Ramos (cell line): ENCODE results near the gene GIMAP7.

ENCODE experiments used
- in situ Hi-C: fragments of 300-500 bp; cut with MboI; formaldehyde crosslinking; loops from one replicate; pipeline ENCODE4 v1.14.3; 2022; ENCODE audit warnings: low sequenced_read_pairs; ENCODE audit not compliant: unreplicated experiment

GIMAP7 gene

GRCh38 chr7:150568714-150569113, 54.0 kb downstream of the GIMAP7 start:
- in situ Hi-C loops = no loop called here

GRCh38 chr7:150569245-150569955, 54.7 kb downstream of the GIMAP7 start:
- in situ Hi-C loops = no loop called here
